HEK293T (cell line): ENCODE measurements around the gene CDH15.

Experiments
- ARNT ChIP-seq: fragments of 450-650 bp; IDR thresholded peaks from 2 replicates; pipeline ENCODE4 v1.6.1; 2017; ENCODE audit warnings: mild to moderate bottlenecking
- BHLHE40 ChIP-seq: fragments of 450-650 bp; IDR thresholded peaks from 2 replicates; pipeline ENCODE4 v1.6.1; 2016; ENCODE audit warnings: mild to moderate bottlenecking, moderate library complexity, borderline replicate concordance
- CTBP1 ChIP-seq: fragments of 450-650 bp; IDR thresholded peaks from 2 replicates; pipeline ENCODE4 v1.6.1; 2016; ENCODE audit warnings: borderline replicate concordance
- ELF4 ChIP-seq: fragments of 450-650 bp; IDR thresholded peaks from 2 replicates; pipeline ENCODE4 v1.6.1; 2017; ENCODE audit warnings: antibody characterized with exemption
- FOXA1 ChIP-seq: fragments of 450-650 bp; IDR thresholded peaks from 2 replicates; pipeline ENCODE4 v1.6.1; 2016; ENCODE audit warnings: mild to moderate bottlenecking
- FOXK2 ChIP-seq: fragments of 450-650 bp; IDR thresholded peaks from 2 replicates; pipeline ENCODE4 v1.6.1; 2016; ENCODE audit warnings: mild to moderate bottlenecking
- FOXM1 ChIP-seq: fragments of 450-650 bp; IDR thresholded peaks from 2 replicates; pipeline ENCODE4 v1.6.1; 2017; ENCODE audit warnings: mild to moderate bottlenecking, borderline replicate concordance
- HDGF ChIP-seq: fragments of 450-650 bp; IDR thresholded peaks from 2 replicates; pipeline ENCODE4 v1.6.1; 2017; ENCODE audit warnings: antibody characterized with exemption, borderline replicate concordance
- NFRKB ChIP-seq: fragments of 450-650 bp; IDR thresholded peaks from 2 replicates; pipeline ENCODE4 v1.6.1; 2016; ENCODE audit warnings: mild to moderate bottlenecking, moderate library complexity
- SP1 ChIP-seq: fragments of 450-650 bp; IDR thresholded peaks from 2 replicates; pipeline ENCODE4 v1.6.1; 2017
- ZNF384 ChIP-seq: fragments of 450-650 bp; IDR thresholded peaks from 2 replicates; pipeline ENCODE4 v1.6.1; 2016

GRCh38 chr16:89174877-89175276, 3.3 kb downstream of the CDH15 start:
- TF ChIP-seq ARNT: no peak
- TF ChIP-seq NFRKB: no peak
- TF ChIP-seq FOXK2: no peak
- no peak for TF ChIP-seq ELF4
- TF ChIP-seq FOXM1: no peak
- TF ChIP-seq HDGF: no peak
- no peak for TF ChIP-seq FOXA1
- TF ChIP-seq BHLHE40: no peak
- TF ChIP-seq CTBP1: no peak
- TF ChIP-seq SP1: no peak
- TF ChIP-seq ZNF384: no peak
